HAP-1 (cell line): ENCODE measurements around the gene ADCY5.
"Not testable (repeated sequence)": the region's sequence is repeated elsewhere in the genome, so short reads cannot be mapped to it uniquely, and the experiment has no call there.

Experiments used
- DNase-seq, 2 experiments: peaks; one replicate each; pipeline ENCODE4 v3.0.0-alpha.2; 2016 to 2020; ENCODE audit warnings: low spot score in 2 of 2
- H3K27me3 ChIP-seq: fragments of 250-450 bp; sonication (Bioruptor Pico); 2 replicates; pipeline ENCODE4 v1.5.1; 2020; ENCODE audit warnings: low read depth, mild to moderate bottlenecking, moderate library complexity
- H3K36me3 ChIP-seq: fragments of 250-450 bp; sonication (Bioruptor Pico); replicated peaks from 2 replicates; pipeline ENCODE4 v1.5.1; 2020; ENCODE audit warnings: mild to moderate bottlenecking
- H3K4me1 ChIP-seq: fragments of 250-450 bp; sonication (Bioruptor Pico); 2 replicates; pipeline ENCODE4 v1.5.1; 2020; ENCODE audit warnings: mild to moderate bottlenecking
- H3K4me3 ChIP-seq: fragments of 250-450 bp; sonication (Bioruptor Pico); 2 replicates; pipeline ENCODE4 v1.5.1; 2020; ENCODE audit warnings: mild to moderate bottlenecking, moderate library complexity
- H3K9me3 ChIP-seq: fragments of 250-450 bp; sonication (Bioruptor Pico); 2 replicates; pipeline ENCODE4 v1.5.1; 2020; ENCODE audit warnings: mild to moderate bottlenecking, moderate library complexity
- in situ Hi-C: fragments of 300-500 bp; cut with MboI; formaldehyde crosslinking; loops from 3 replicates; pipeline ENCODE4 v1.14.3; 2020; ENCODE audit warnings: low sequenced_read_pairs, inconsistent platforms, mixed read lengths

Gene ADCY5

DNA sequence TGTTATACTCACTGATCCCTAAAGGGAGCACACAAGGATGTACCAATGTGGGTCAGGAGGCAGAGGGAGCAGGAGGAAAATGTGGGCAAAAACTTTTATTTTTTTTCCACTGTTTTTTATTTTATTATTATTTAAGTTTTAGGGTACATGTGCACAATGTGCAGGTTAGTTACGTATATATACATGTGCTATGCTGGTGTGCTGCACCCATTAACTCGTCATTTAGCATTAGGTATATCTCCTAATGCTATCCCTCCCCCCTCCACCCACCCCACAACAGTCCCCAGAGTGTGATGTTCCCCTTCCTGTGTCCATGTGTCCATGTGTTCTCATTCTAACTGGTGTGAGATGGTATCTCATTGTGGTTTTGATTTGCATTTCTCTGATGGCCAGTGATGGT is 209.7 kb downstream of the ADCY5 start:
- H3K27me3 ChIP-seq, DNase-seq, H3K4me1 ChIP-seq: not testable (repeated sequence)

GRCh38 chr3:123236902-123237301 is 212.0 kb downstream of the ADCY5 start:
- H3K4me1 ChIP-seq: no peaks in the 10 kb centered on the region
- no peak overlapping the region for H3K4me3 ChIP-seq
- DNase-seq: no peak
- H3K36me3 ChIP-seq: peaks cover 4% of the 10 kb centered on the region
- in situ Hi-C loops: no loop called here
- no peaks in the 10 kb centered on the region for H3K9me3 ChIP-seq
- H3K27me3 ChIP-seq: no peaks in the 10 kb centered on the region

More for the DNA sequence above, 209.7 kb downstream of the ADCY5 start:
- H3K9me3 ChIP-seq, in situ Hi-C loops, H3K4me3 ChIP-seq, H3K36me3 ChIP-seq: not testable (repeated sequence)
